H1 (cell line): ENCODE data around the gene KPNA3. TPM values are rescaled to one million over a fixed set of nuclear protein-coding genes. Genes with fewer than 3 reads are reported as not detected.

Experiments
- CTCF ChIA-PET: fragments of 300-600 bp; sonication (Branson Sonifier 250); formaldehyde crosslinking; loops from one replicate; lab custom pipeline; 2021; ENCODE audit not compliant: partially characterized antibody; lab: Charles Lee
- POLR2A ChIA-PET: fragments of 300-600 bp; sonication (Branson Sonifier 250); formaldehyde crosslinking; loops from one replicate; lab custom pipeline; 2021; ENCODE audit warnings: inconsistent platforms; ENCODE audit not compliant: partially characterized antibody; lab: Charles Lee
- DNase-seq, 2 experiments: peaks; one replicate each; pipeline versions ENCODE4 v3.0.0 to v3.0.0-alpha.2; 2010 to 2022; ENCODE audit warnings: low spot score in 2 of 2, low read depth in 1 of 2, mixed read lengths in 1 of 2
- FAIRE-seq: peaks from 2 replicates; lab custom pipeline; 2011; peaks lifted over from hg19 to GRCh38; lab: Jason Lieb, UNC
- H2AFZ ChIP-seq: 2 replicates; pipeline ENCODE4 v1.8.1; 2012; ENCODE audit warnings: low read length, inconsistent platforms
- H2AK5ac ChIP-seq: 2 replicates; pipeline ENCODE4 v1.6.1; 2013; ENCODE audit warnings: low read depth, low read length
- H2BK120ac ChIP-seq: replicated peaks from 2 replicates; pipeline ENCODE3; 2013; ENCODE audit warnings: low read depth, low read length, inconsistent platforms
- H2BK12ac ChIP-seq: 2 replicates; pipeline ENCODE4 v1.6.1; 2013; ENCODE audit warnings: low read depth, low read length
- H2BK15ac ChIP-seq: 2 replicates; pipeline ENCODE4 v1.6.1; 2013; ENCODE audit warnings: low read length
- H2BK20ac ChIP-seq: 2 replicates; pipeline ENCODE4 v1.6.1; 2013; ENCODE audit warnings: low read length
- H2BK5ac ChIP-seq: 2 replicates; pipeline ENCODE4 v1.6.1; 2013; ENCODE audit warnings: low read depth, low read length
- H3K14ac ChIP-seq: 2 replicates; pipeline ENCODE4 v1.6.1; 2013; ENCODE audit warnings: inconsistent platforms; ENCODE audit not compliant: insufficient read length
- H3K18ac ChIP-seq: 2 replicates; pipeline ENCODE4 v1.6.1; 2013; ENCODE audit warnings: low read length; ENCODE audit errors: extremely low read depth
- H3K23ac ChIP-seq: 2 replicates; pipeline ENCODE4 v1.6.1; 2013; ENCODE audit warnings: inconsistent platforms; ENCODE audit not compliant: insufficient read length
- H3K23me2 ChIP-seq: 2 replicates; pipeline ENCODE4 v1.6.1; 2013; ENCODE audit warnings: low read depth, low read length
- H3K27ac ChIP-seq: 2 replicates; pipeline ENCODE4 v1.6.1; 2011; ENCODE audit warnings: low read depth, low read length, inconsistent platforms
- H3K27me3 ChIP-seq, 4 experiments: replicated peaks in 1 of 4; 1 replicate in 1 of 4; 2 replicates in 3 of 4; pipeline versions ENCODE4 v1.6.1 to v1.8.1; 2011 to 2013; ENCODE audit warnings: low read length in 3 of 4, mild to moderate bottlenecking in 3 of 4, inconsistent platforms in 2 of 4, mixed read lengths in 2 of 4, moderate library complexity in 1 of 4; ENCODE audit not compliant: control insufficient read depth in 3 of 4, insufficient read depth in 3 of 4; ENCODE audit errors: extremely low read depth in 1 of 4
- H3K36me3 ChIP-seq, 4 experiments: 2 replicates each; pipeline versions ENCODE4 v1.6.1 to v1.8.1; 2011 to 2013; ENCODE audit warnings: mild to moderate bottlenecking in 4 of 4, low read length in 3 of 4, moderate library complexity in 2 of 4, control low read depth in 1 of 4, inconsistent platforms in 1 of 4; ENCODE audit not compliant: insufficient read depth in 4 of 4, control insufficient read depth in 2 of 4
- H3K4ac ChIP-seq: replicated peaks from 2 replicates; pipeline ENCODE3; 2013; ENCODE audit warnings: low read length, low read depth, mixed read lengths, inconsistent platforms; ENCODE audit not compliant: insufficient read length
- H3K4me1 ChIP-seq, 4 experiments: replicated peaks in 1 of 4; 1 replicate in 1 of 4; 2 replicates in 3 of 4; pipeline versions ENCODE4 v1.6.1 to v1.8.1; 2011 to 2013; ENCODE audit warnings: low read length in 3 of 4, inconsistent platforms in 2 of 4, mixed read lengths in 1 of 4; ENCODE audit not compliant: insufficient read depth in 4 of 4, control insufficient read depth in 3 of 4
- H3K4me2 ChIP-seq, 2 experiments: 2 replicates each; pipeline versions ENCODE4 v1.6.1 to v1.8.1; 2011 to 2013; ENCODE audit warnings: low read depth in 2 of 2, low read length in 2 of 2, control low read depth in 1 of 2, inconsistent platforms in 1 of 2, mild to moderate bottlenecking in 1 of 2; ENCODE audit not compliant: insufficient read depth in 1 of 2
- H3K4me3 ChIP-seq, 4 experiments: fragments of 200-600, 300-600 bp in 1 of 4; sonication (generic), shearing (Covaris generic), sonication (Bioruptor Twin) in 1 of 4; 2 replicates each; pipeline versions ENCODE4 v1.5.1 to v1.8.1; 2011 to 2016; ENCODE audit warnings: low read length in 4 of 4, low read depth in 3 of 4, control low read depth in 2 of 4, inconsistent platforms in 2 of 4, mild to moderate bottlenecking in 2 of 4, mixed read lengths in 1 of 4, moderate library complexity in 1 of 4; ENCODE audit not compliant: insufficient read depth in 2 of 4; ENCODE audit errors: extremely low read depth in 1 of 4
- H3K56ac ChIP-seq: replicated peaks from 2 replicates; pipeline ENCODE3; 2013; ENCODE audit warnings: low read depth, mild to moderate bottlenecking, mixed read lengths, low read length, inconsistent platforms; ENCODE audit not compliant: insufficient read length
- H3K79me1 ChIP-seq: 2 replicates; pipeline ENCODE4 v1.6.1; 2013; ENCODE audit warnings: low read depth, low read length, control low read depth
- H3K79me2 ChIP-seq, 2 experiments: 2 replicates each; pipeline versions ENCODE4 v1.6.1 to v1.8.1; 2012 to 2013; ENCODE audit warnings: low read length in 2 of 2, mild to moderate bottlenecking in 2 of 2, inconsistent platforms in 1 of 2; ENCODE audit not compliant: insufficient read depth in 2 of 2, control insufficient read depth in 1 of 2
- H3K9ac ChIP-seq, 4 experiments: replicated peaks in 1 of 4; 1 replicate in 1 of 4; 2 replicates in 3 of 4; pipeline versions ENCODE4 v1.6.1 to v1.8.1; 2011 to 2013; ENCODE audit warnings: low read depth in 3 of 4, low read length in 3 of 4, control low read depth in 2 of 4, mild to moderate bottlenecking in 2 of 4, moderate library complexity in 2 of 4, inconsistent platforms in 1 of 4; ENCODE audit errors: extremely low read depth in 1 of 4
- H3K9me3 ChIP-seq, 2 experiments: 2 replicates each; pipeline versions ENCODE4 v1.6.1 to v1.8.1; 2012 to 2013; ENCODE audit warnings: mild to moderate bottlenecking in 2 of 2, moderate library complexity in 2 of 2, control low read depth in 1 of 2, inconsistent platforms in 1 of 2, low read depth in 1 of 2, low read length in 1 of 2, mixed read lengths in 1 of 2; ENCODE audit not compliant: insufficient read depth in 2 of 2
- H4K20me1 ChIP-seq, 2 experiments: replicated peaks in 1 of 2; 2 replicates each; pipeline versions ENCODE3 to v1.8.1; 2011 to 2013; ENCODE audit warnings: inconsistent platforms in 2 of 2, low read length in 2 of 2, mild to moderate bottlenecking in 1 of 2; ENCODE audit not compliant: insufficient read depth in 2 of 2, control insufficient read depth in 1 of 2
- H4K5ac ChIP-seq: 2 replicates; pipeline ENCODE4 v1.6.1; 2013; ENCODE audit warnings: low read length, low read depth, mixed read lengths, inconsistent platforms; ENCODE audit not compliant: insufficient read length
- H4K8ac ChIP-seq: 2 replicates; pipeline ENCODE4 v1.8.0; 2013; ENCODE audit warnings: mild to moderate bottlenecking, moderate library complexity, low read length, inconsistent platforms; ENCODE audit not compliant: insufficient read depth; ENCODE audit errors: extremely low read depth
- H4K91ac ChIP-seq: replicated peaks from 2 replicates; pipeline ENCODE3; 2013; ENCODE audit warnings: low read length, mixed read lengths, inconsistent platforms; ENCODE audit not compliant: insufficient read length
- ATF2 ChIP-seq: IDR thresholded peaks from 2 replicates; pipeline ENCODE4 v1.6.1; 2012; ENCODE audit warnings: low read length, inconsistent platforms
- BCL11A ChIP-seq, 2 experiments: IDR thresholded peaks; one replicate each; pipeline ENCODE4 v1.6.1; 2011; ENCODE audit warnings: low read depth in 2 of 2, low read length in 2 of 2, mild to moderate bottlenecking in 2 of 2
- EP300 ChIP-seq, 2 experiments: IDR thresholded peaks; 1 replicate in 1 of 2; 2 replicates in 1 of 2; pipeline ENCODE4 v1.6.1; 2011 to 2012; ENCODE audit warnings: low read depth in 2 of 2, low read length in 2 of 2, mild to moderate bottlenecking in 2 of 2, borderline replicate concordance in 1 of 2, inconsistent platforms in 1 of 2, moderate library complexity in 1 of 2
- HDAC2 ChIP-seq, 2 experiments: fragments of 300-600 bp in 1 of 2; sonication (generic) in 1 of 2; IDR thresholded peaks; 2 replicates each; pipeline ENCODE4 v1.6.1; 2011 to 2012; ENCODE audit warnings: low read depth in 2 of 2, low read length in 2 of 2, mild to moderate bottlenecking in 2 of 2, moderate library complexity in 2 of 2, borderline replicate concordance in 1 of 2, inconsistent platforms in 1 of 2
- JUN ChIP-seq: IDR thresholded peaks from 2 replicates; pipeline ENCODE4 v1.6.1; 2011; ENCODE audit warnings: low read depth, mild to moderate bottlenecking, improper control_type of control experiment, low read length
- JUND ChIP-seq: IDR thresholded peaks from 2 replicates; pipeline ENCODE4 v1.6.1; 2011; ENCODE audit warnings: mild to moderate bottlenecking, improper control_type of control experiment, low read length
- POLR2AphosphoS5 ChIP-seq: IDR thresholded peaks from 2 replicates; pipeline ENCODE4 v1.6.1; 2011; ENCODE audit warnings: low read depth, low read length
- RFX5 ChIP-seq: IDR thresholded peaks from 2 replicates; pipeline ENCODE4 v1.6.1; 2011; ENCODE audit warnings: low read depth, low read length, improper control_type of control experiment, borderline replicate concordance
- SAP30 ChIP-seq: fragments of 300-600 bp; sonication (generic); IDR thresholded peaks from 2 replicates; pipeline ENCODE4 v1.7.1; 2012; ENCODE audit warnings: low read length, moderate library complexity, mild to moderate bottlenecking, inconsistent platforms; ENCODE audit not compliant: insufficient read depth, insufficient replicate concordance
- SUZ12 ChIP-seq: fragments of 200-600 bp; sonication (generic); IDR thresholded peaks from 2 replicates; pipeline ENCODE4 v1.6.1; 2012; ENCODE audit warnings: mild to moderate bottlenecking, inconsistent platforms, low read length, moderate library complexity, mixed read lengths
- TAF7 ChIP-seq: optimal IDR thresholded peaks from 2 replicates; pipeline ENCODE3; 2011; ENCODE audit warnings: low read depth, mild to moderate bottlenecking, inconsistent platforms, low read length, moderate library complexity, borderline replicate concordance
- WGBS, 2 experiments: shearing (Covaris generic) in 1 of 2; methylation state at CpG; one replicate each; pipeline versions ENCODE4 v1.1.6 to v1.1.7; 2013 to 2015; ENCODE audit warnings: low lambda C conversion rate in 2 of 2, mixed read lengths in 2 of 2, inconsistent platforms in 1 of 2, low coverage in 1 of 2, missing lambda C conversion rate in 1 of 2; ENCODE audit not compliant: insufficient replicate concordance in 2 of 2, insufficient coverage in 1 of 2, insufficient read length in 1 of 2; ENCODE audit errors: extremely low coverage in 1 of 2, missing lambda C conversion rate in 1 of 2; 5-methylcytosine and 5-hydroxymethylcytosine counted together
- polyA plus RNA-seq, 7 experiments: library from polyadenylated mRNA; depleted of rRNA in 3 of 7; stranded (reverse) in 5 of 7; unstranded in 2 of 7; fragments of >200 nt in 5 of 7; fragments of 200-250 nt in 2 of 7; gene quantifications; 1 replicate in 5 of 7; 2 replicates in 1 of 7; 4 replicates in 1 of 7; pipeline versions ENCODE4 v1.2.1 to v1.2.3, GENCODE V29; 2011 to 2013; ENCODE audit warnings: missing spikeins in 2 of 7, mixed read lengths in 2 of 7
- total RNA-seq: library from RNA; stranded (reverse); fragmentation: NEBNext Ultra II Directional; extraction: Animal tissue kit (Norgen Biotek cat#: 25700); gene quantifications from 2 replicates; pipeline ENCODE4 v1.2.1, GENCODE V29; 2021

KPNA3 gene
- total and polyA plus RNA-seq, 2 of the 8 experiments (the other 6 are each of a cell fraction or from before 2014, with no cell fraction given): 21.4 to 63.2 TPM

GRCh38 chr13:49654011-49654410, 138.5 kb downstream of the KPNA3 start:
- Histone ChIP-seq H3K56ac (no peak overlapping the region), H3K79me2 (no peaks in the 10 kb centered on the region), H3K4ac (no peak overlapping the region), H3K18ac (no peak overlapping the region), H3K36me3 (peaks cover 0 to 3% (median 0%) of the 10 kb centered on the region in 4 experiments; a peak in 2 of 8 replicates), H4K91ac (no peak overlapping the region), H3K9me3 (no peaks in the 10 kb centered on the region), H3K23ac (no peak overlapping the region), H2AK5ac (no peak overlapping the region), H3K27ac (no peak overlapping the region), H3K4me3 (no peak overlapping the region), H3K14ac (no peak overlapping the region), H2BK15ac (no peak overlapping the region), H2BK120ac (no peak overlapping the region), H3K9ac (no peak overlapping the region), H3K27me3 (no peaks in the 10 kb centered on the region), H4K8ac (no peak overlapping the region), H3K23me2 (no peaks in the 10 kb centered on the region), H3K4me2 (no peak overlapping the region), H3K79me1 (no peaks in the 10 kb centered on the region), H2AFZ (no peak overlapping the region), H4K5ac (no peak overlapping the region), H2BK12ac (no peak overlapping the region), H2BK5ac (no peak overlapping the region), H3K4me1 (no peaks in the 10 kb centered on the region), H4K20me1 (no peaks in the 10 kb centered on the region)
- CTCF ChIA-PET: interaction anchor here (0.6 to 3.7 kb wide), 3 partner anchors 13 to 45 kb away, joined by 3 to 16 read pairs (median 3); no protein-coding TSS in a partner anchor
- DNase-seq: no peak
- 92% methylated on average over 3 of the region's 3 CpGs; no CpG with 5 or more reads in 1 of the 2 experiments for WGBS, 2 experiments
- POLR2A ChIA-PET: no interaction called here
- no peak for FAIRE-seq
- TF ChIP-seq SUZ12 (no peak), SAP30 (no peak), TAF7 (no peak), RFX5 (no peak), JUN (no peak), EP300 (IDR thresholded peaks at IDR 0.05; ENCODE audit: borderline replicate concordance in 1 of 2, low read depth in 2 of 2, low read length in 2 of 2) (no peak), JUND (no peak), BCL11A (IDR thresholded peaks at IDR 0.05; ENCODE audit: low read depth in 2 of 2, low read length in 2 of 2) (no peak), HDAC2 (IDR thresholded peaks at IDR 0.05; ENCODE audit: borderline replicate concordance in 1 of 2, low read depth in 2 of 2, low read length in 2 of 2) (no peak), ATF2 (no peak), POLR2AphosphoS5 (no peak)
- TF ChIP-seq, all 59 proteins: peak for 0
- H2BK20ac ChIP-seq: no peak overlapping the region
